CD14-positive monocyte (primary cell): ENCODE data around the gene PWWP2B. TPM values are rescaled to one million over a fixed set of nuclear protein-coding genes. Genes with fewer than 3 reads are reported as not detected.

Source experiments
- DNase-seq, 3 donors: peaks; one replicate each; pipeline ENCODE4 v3.0.0-alpha.2; 2011 to 2022
- H2AFZ ChIP-seq: 2 replicates; pipeline ENCODE4 v1.6.0; 2012; ENCODE audit warnings: mild to moderate bottlenecking, low read depth, low read length, inconsistent platforms; ENCODE audit not compliant: insufficient read depth, poor library complexity, severe bottlenecking
- H3K27ac ChIP-seq, 2 donors: 1 replicate in 1 of 2; 2 replicates in 1 of 2; pipeline ENCODE4 v1.5.1; 2012 to 2013; ENCODE audit warnings: low read length in 2 of 2, control low read depth in 1 of 2, inconsistent platforms in 1 of 2, low read depth in 1 of 2, mild to moderate bottlenecking in 1 of 2
- H3K27me3 ChIP-seq, 2 donors: one replicate each; pipeline versions ENCODE4 v1.6.0 to v1.6.1; 2011 to 2013; ENCODE audit warnings: low read length in 2 of 2; ENCODE audit not compliant: control insufficient read depth in 2 of 2, insufficient read depth in 2 of 2
- H3K36me3 ChIP-seq, 2 donors: replicated peaks in 1 of 2; 1 replicate in 1 of 2; 2 replicates in 1 of 2; pipeline versions ENCODE4 v1.5.1 to v1.6.1; 2012 to 2013; ENCODE audit warnings: low read length in 2 of 2, control low read depth in 1 of 2, inconsistent platforms in 1 of 2, mild to moderate bottlenecking in 1 of 2; ENCODE audit not compliant: insufficient read depth in 2 of 2, control insufficient read depth in 1 of 2
- H3K4me1 ChIP-seq, 2 donors: 1 replicate in 1 of 2; 2 replicates in 1 of 2; pipeline versions ENCODE4 v1.5.1 to v1.6.1; 2012 to 2013; ENCODE audit warnings: low read length in 2 of 2, control low read depth in 1 of 2, inconsistent platforms in 1 of 2, mild to moderate bottlenecking in 1 of 2, moderate library complexity in 1 of 2; ENCODE audit not compliant: insufficient read depth in 2 of 2, control insufficient read depth in 1 of 2
- H3K4me2 ChIP-seq: replicated peaks from 2 replicates; pipeline ENCODE3; 2012; ENCODE audit warnings: low read length, moderate library complexity, mild to moderate bottlenecking; ENCODE audit not compliant: poor library complexity, severe bottlenecking; ENCODE audit errors: extremely low read depth
- H3K4me3 ChIP-seq, 3 experiments: fragments of 200-600 bp in 1 of 3; sonication (generic) in 1 of 3; replicated peaks in 1 of 3; 1 replicate in 2 of 3; 2 replicates in 1 of 3; pipeline ENCODE4 v1.5.1; 2011 to 2013; ENCODE audit warnings: low read length in 3 of 3, mild to moderate bottlenecking in 3 of 3, control low read depth in 2 of 3, low read depth in 2 of 3, inconsistent platforms in 1 of 3, moderate library complexity in 1 of 3
- H3K79me2 ChIP-seq: 2 replicates; pipeline ENCODE4 v1.6.0; 2012; ENCODE audit warnings: mild to moderate bottlenecking, control low read depth, inconsistent platforms, low read length, moderate library complexity; ENCODE audit not compliant: insufficient read depth
- H3K9ac ChIP-seq: 2 replicates; pipeline ENCODE4 v1.6.0; 2017; ENCODE audit warnings: low read length, mild to moderate bottlenecking; ENCODE audit not compliant: insufficient read depth, poor library complexity, severe bottlenecking
- H3K9me3 ChIP-seq, 2 donors: replicated peaks in 1 of 2; 1 replicate in 1 of 2; 2 replicates in 1 of 2; pipeline versions ENCODE4 v1.5.1 to v1.6.1; 2012 to 2013; ENCODE audit warnings: low read length in 2 of 2, control low read depth in 1 of 2; ENCODE audit not compliant: control insufficient read depth in 1 of 2, insufficient read depth in 1 of 2
- H4K20me1 ChIP-seq: 2 replicates; pipeline ENCODE4 v1.6.0; 2012; ENCODE audit warnings: mild to moderate bottlenecking, low read length, control low read depth, moderate library complexity; ENCODE audit not compliant: insufficient read depth
- H3K27ac Mint-ChIP-seq, 7 donors: one replicate each; pipeline ENCODE4 v1.8.0; 2020; ENCODE audit warnings: mild to moderate bottlenecking in 7 of 7, mixed read lengths in 7 of 7, moderate library complexity in 6 of 7, inconsistent platforms in 2 of 7
- H3K27me3 Mint-ChIP-seq, 3 donors: one replicate each; pipeline ENCODE4 v1.8.0; 2021 to 2022; ENCODE audit warnings: low read depth in 3 of 3, mild to moderate bottlenecking in 3 of 3, mixed read lengths in 3 of 3, moderate library complexity in 3 of 3, inconsistent platforms in 1 of 3
- H3K36me3 Mint-ChIP-seq, 2 donors: one replicate each; pipeline ENCODE4 v1.8.0; 2020; ENCODE audit warnings: mixed read lengths in 2 of 2, inconsistent platforms in 1 of 2, mild to moderate bottlenecking in 1 of 2
- H3K4me1 Mint-ChIP-seq: one replicate; pipeline ENCODE4 v1.8.0; 2020; ENCODE audit warnings: mild to moderate bottlenecking, mixed read lengths
- H3K4me3 Mint-ChIP-seq, 2 donors: one replicate each; pipeline ENCODE4 v1.8.0; 2020; ENCODE audit warnings: mild to moderate bottlenecking in 2 of 2, mixed read lengths in 2 of 2, moderate library complexity in 1 of 2
- H3K9me3 Mint-ChIP-seq, 7 donors: one replicate each; pipeline ENCODE4 v1.8.0; 2020 to 2022; ENCODE audit warnings: mixed read lengths in 7 of 7, mild to moderate bottlenecking in 6 of 7, moderate library complexity in 6 of 7, inconsistent platforms in 2 of 7
- CTCF ChIP-seq: fragments of 200-600 bp; IDR thresholded peaks from one replicate; pipeline ENCODE4 v1.8.0; 2022; ENCODE audit warnings: antibody characterized with exemption, mild to moderate bottlenecking
- WGBS: methylation state at CpG from one replicate; pipeline ENCODE4 v1.1.5; 2013; ENCODE audit warnings: missing lambda C conversion rate; ENCODE audit not compliant: insufficient coverage; 5-methylcytosine and 5-hydroxymethylcytosine counted together
- intact Hi-C, 2 donors: fragments of 100-400 bp; cut with micrococcal nuclease; formaldehyde crosslinking; loops; one replicate each; pipeline versions ENCODE4 v1.15.0 to v1.15.1; 2023
- polyA plus RNA-seq, 3 donors: library from polyadenylated mRNA; depleted of rRNA in 1 of 3; unstranded in 2 of 3; stranded (reverse) in 1 of 3; fragments of 300-500 nt in 2 of 3; fragments of >200 nt in 1 of 3; fragmentation: Illumina TruSeq in 2 of 3; gene quantifications; 1 replicate in 2 of 3; 2 replicates in 1 of 3; pipeline ENCODE4 v1.2.3, GENCODE V29; 2012 to 2021

Gene PWWP2B
- polyA plus RNA-seq, 3 donors, result 2.4 to 6.9 (median 2.7) TPM

DNA sequence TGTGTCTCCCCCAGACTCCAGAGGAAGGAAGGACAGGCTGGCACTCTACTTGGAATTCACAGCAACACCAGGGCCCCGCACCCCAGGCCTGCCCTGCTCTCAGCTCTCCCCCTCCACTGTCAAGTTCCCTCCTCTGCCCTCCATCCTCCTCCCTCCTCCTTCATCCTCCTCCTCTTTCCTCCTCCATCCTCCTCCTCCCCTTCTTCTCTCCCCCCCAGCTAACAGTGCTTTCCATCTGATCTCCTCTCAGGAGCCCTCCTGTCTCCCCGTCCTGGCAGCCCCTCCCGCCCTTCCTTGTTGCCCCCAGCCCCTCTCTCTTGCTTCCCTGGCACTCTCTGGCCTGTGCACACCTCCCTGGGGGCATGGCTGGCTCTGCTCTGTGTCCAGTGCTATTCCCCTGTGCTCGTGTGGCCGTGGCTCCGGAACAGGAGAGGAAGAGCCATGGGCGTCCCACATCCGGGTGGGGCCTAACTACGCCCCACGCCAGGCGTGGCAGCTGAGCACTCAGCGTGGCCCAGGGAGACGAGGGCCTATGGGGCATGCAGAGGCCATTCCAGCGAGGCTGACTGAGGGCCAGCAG is 64.2 kb downstream of the PWWP2B start:
- peaks cover 4% of the 10 kb centered on the region for H3K4me1 Mint-ChIP-seq
- H3K9me3 ChIP-seq, result no peaks in the 10 kb centered on the region
- no peaks in the 10 kb centered on the region for H4K20me1 ChIP-seq
- H3K27me3 Mint-ChIP-seq, result peaks cover 3 to 15% (median 8%) of the 10 kb centered on the region in 3 donors
- H2AFZ ChIP-seq, result no peak overlapping the region
- no peak overlapping the region for H3K27ac Mint-ChIP-seq
- H3K4me3 Mint-ChIP-seq, result no peak overlapping the region
- H3K36me3 Mint-ChIP-seq, result no peaks in the 10 kb centered on the region
- no peak overlapping the region for H3K9ac ChIP-seq
- H3K27ac ChIP-seq, result no peak overlapping the region
- DNase-seq, result no peak
- no peak overlapping the region for H3K4me3 ChIP-seq
- H3K27me3 ChIP-seq, result no peaks in the 10 kb centered on the region
- no peaks in the 10 kb centered on the region for H3K36me3 ChIP-seq
- no peaks in the 10 kb centered on the region for H3K9me3 Mint-ChIP-seq
- 97% methylated on average over 14 of the region's 14 CpGs for WGBS
- H3K79me2 ChIP-seq, result no peaks in the 10 kb centered on the region
- intact Hi-C loops, result loop anchor here in 1 of 2 donors (5.0 kb wide), 1 partner anchor 61 kb away; no protein-coding TSS in a partner anchor
- peaks cover 0 to 7% of the 10 kb centered on the region in 2 donors for H3K4me1 ChIP-seq
- H3K4me2 ChIP-seq, result no peak overlapping the region
- TF ChIP-seq CTCF, result no peak

GRCh38 chr10:132461683-132462231 is 64.8 kb downstream of the PWWP2B start:
- H3K4me2 ChIP-seq, result no peak overlapping the region
- H4K20me1 ChIP-seq, result no peaks in the 10 kb centered on the region
- peaks cover 0 to 7% of the 10 kb centered on the region in 2 donors for H3K4me1 ChIP-seq
- no peak overlapping the region for H3K27ac ChIP-seq
- H3K36me3 Mint-ChIP-seq, result no peaks in the 10 kb centered on the region
- peaks cover 3 to 15% (median 10%) of the 10 kb centered on the region in 3 donors for H3K27me3 Mint-ChIP-seq
- no peaks in the 10 kb centered on the region for H3K36me3 ChIP-seq
- no peak overlapping the region for H3K27ac Mint-ChIP-seq
- WGBS, result 98% methylated on average over 18 of the region's 19 CpGs
- no peak for TF ChIP-seq CTCF
- H3K9me3 ChIP-seq, result no peaks in the 10 kb centered on the region
- H3K27me3 ChIP-seq, result no peaks in the 10 kb centered on the region
- no peak for DNase-seq
- intact Hi-C loops, result loop anchor here in 1 of 2 donors (5.0 kb wide), 1 partner anchor 61 kb away; no protein-coding TSS in a partner anchor
- no peaks in the 10 kb centered on the region for H3K9me3 Mint-ChIP-seq
- H3K4me3 ChIP-seq, result no peak overlapping the region
- H3K9ac ChIP-seq, result no peak overlapping the region
- H3K4me1 Mint-ChIP-seq, result peaks cover 4% of the 10 kb centered on the region
- no peaks in the 10 kb centered on the region for H3K79me2 ChIP-seq
- no peak overlapping the region for H3K4me3 Mint-ChIP-seq
- H2AFZ ChIP-seq, result no peak overlapping the region
